GM18867 (cell line): ENCODE data around the gene C12orf60.

Source experiments
- ATAC-seq: cut with Tn5 transposase; IDR thresholded peaks from one replicate; pipeline ENCODE4 v1.9.1; 2021; ENCODE audit warnings: mild to moderate bottlenecking, moderate library complexity; ENCODE audit not compliant: unreplicated experiment

The C12orf60 gene

DNA sequence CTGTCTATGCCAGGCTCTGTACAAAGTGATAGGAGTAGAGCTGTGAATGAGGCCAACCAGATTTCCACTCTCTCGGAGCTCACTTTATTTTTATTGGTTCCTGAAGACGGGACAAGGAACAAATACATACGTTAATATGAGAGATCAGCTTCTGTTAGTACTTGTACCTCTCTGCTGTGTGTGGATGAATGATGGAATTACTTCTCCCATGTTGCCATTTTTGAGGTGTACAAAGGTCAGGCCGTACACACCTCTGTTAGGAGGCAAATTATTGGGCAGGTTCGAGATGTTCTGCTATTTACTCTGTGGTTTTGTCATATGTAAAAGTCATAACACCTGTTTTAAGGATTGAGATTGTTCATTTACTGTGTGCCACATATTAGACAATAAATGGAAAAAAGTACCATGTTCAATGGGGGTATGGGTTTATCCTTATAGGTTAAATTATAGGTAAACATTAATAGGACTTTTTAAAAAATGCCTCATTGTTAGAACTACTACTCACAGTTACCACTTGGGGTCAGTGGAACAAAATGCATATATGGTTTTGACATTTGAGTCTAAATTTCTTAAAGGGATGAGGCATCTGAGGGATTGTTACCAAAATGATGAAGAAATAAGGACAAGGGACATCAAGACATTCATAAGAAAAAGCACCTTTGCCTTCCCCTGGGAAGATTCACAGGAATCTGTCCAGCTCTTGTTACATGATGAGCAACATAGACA, 27.1 kb upstream of the C12orf60 start:
- no peak for ATAC-seq

- no peak for ATAC-seq
These were observed 26.2 kb upstream of the C12orf60 start for GRCh38 chr12:14777271-14777670.

GRCh38 chr12:14779834-14780233, 23.6 kb upstream of the C12orf60 start:
- no peak for ATAC-seq

DNA sequence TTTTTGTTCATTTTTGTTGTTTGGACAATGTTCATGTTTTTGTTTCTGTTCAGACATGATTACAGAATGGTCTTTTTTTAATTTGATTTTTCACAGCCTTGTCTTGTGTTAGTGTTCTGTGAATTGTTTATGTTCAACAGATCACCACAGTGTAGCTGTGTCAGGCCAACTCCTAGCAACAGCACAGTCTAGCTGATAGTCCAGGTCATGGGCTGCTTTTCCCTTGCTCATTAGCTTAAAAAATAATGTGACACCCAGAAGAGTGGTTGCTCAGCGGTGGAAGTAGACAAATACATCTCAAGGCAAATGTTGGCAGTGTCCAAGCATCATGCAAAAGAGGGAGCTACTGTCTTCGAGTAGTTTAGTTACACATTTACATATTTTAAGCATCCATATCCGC, 22.6 kb upstream of the C12orf60 start:
- no peak for ATAC-seq

GRCh38 chr12:14781563-14781962, 21.9 kb upstream of the C12orf60 start:
- no peak for ATAC-seq

- peak; percentile 59 for ATAC-seq
These were observed 20.7 kb upstream of the C12orf60 start for GRCh38 chr12:14782756-14783155.

GRCh38 chr12:14784471-14784870, 19.0 kb upstream of the C12orf60 start:
- no peak for ATAC-seq

- no peak for ATAC-seq
These were observed 17.9 kb upstream of the C12orf60 start for GRCh38 chr12:14785568-14785967.

DNA sequence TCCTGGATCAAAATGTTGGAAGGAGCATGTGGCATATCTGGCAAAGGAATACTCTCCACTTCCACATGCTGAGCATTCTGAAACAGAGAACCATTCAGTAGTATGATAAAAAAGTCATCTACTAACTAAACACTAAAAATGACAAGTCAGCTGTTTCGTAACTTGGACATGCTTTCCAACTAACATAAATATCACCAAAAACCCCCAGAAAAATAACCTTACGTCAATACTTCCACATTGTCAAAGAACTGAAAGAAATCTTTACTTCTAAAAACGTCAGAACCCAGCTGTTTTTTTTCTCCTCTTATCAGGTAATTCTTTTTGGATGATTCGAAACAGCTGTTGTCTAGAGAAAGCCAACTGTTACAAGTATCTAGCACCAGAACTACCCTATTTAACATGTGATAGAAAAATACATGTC, 8.4 kb upstream of the C12orf60 start:
- ATAC-seq = no peak

GRCh38 chr12:14802247-14802646, 1.2 kb upstream of the C12orf60 start:
- ATAC-seq = no peak

GRCh38 chr12:14802721-14803010, 804 bp upstream of the C12orf60 start:
- no peak for ATAC-seq

GRCh38 chr12:14803830-14804160, 325 bp downstream of the C12orf60 start:
- peak; percentile 21 for ATAC-seq

GRCh38 chr12:14810167-14810952, 6.9 kb downstream of the C12orf60 start:
- ATAC-seq = no peak

DNA sequence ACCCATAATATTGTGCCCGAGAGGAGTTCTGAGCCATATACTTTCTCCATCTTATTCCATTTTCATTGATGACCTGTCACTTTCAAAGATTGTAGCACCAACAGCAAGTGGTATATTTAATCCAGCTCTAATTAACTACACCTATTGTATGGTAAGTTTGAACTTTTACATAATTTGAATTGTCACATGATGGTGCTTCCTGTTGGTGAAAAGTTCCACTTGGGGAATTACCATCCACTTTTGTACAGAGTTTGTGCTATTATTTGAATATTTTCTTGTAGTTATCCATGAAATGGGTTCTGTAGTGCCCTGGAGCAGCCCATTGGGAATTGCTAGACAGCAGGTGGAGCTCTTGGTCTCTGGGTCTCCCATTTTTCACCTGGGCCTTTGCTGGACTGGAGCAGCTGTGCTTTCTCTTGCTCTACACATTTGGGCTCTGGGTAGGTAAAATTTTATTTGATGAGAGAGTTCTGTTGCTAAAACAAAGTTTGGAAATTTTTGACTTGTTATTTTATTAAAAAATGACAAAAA, 7.5 kb downstream of the C12orf60 start:
- ATAC-seq = no peak

DNA sequence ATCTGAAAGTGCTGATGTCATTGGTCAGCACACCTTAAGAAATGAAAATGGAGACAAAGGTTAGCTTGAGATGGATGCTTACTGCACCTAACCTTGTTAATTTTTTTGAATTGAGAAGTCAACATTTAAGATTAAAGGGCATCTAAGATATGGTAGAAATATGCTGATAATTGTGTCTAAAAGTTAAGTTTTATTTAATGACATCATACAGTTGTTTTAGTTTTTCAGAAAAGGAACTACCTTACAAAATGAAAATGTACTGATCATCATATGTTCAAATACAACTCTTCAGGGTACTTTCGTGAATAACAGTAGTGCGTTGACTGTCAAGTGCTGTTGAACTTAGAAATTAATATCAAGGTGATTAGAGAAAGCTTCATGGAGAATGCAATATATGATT, 8.0 kb downstream of the C12orf60 start:
- no peak for ATAC-seq

DNA sequence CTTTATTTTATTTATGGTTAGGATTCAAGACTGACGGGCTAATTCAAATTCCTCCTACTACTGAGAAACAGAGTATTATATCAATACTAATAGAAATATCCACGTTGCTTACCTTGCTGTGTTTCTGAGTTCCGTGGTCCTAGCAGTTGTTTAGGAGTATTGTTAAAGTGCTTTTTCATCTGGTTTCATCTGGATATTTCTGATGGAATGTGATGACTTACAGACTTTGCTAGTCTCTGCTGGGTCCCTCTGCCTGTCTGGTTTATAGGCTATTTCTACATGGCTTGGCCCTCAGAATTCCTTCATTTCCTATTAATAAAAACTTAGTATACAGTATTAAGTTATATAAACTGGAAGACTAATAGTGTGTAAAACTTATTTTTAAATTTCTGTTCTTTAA, 10.5 kb downstream of the C12orf60 start, which contains the start of gene SMCO3:
SMCO3 (minus strand) TSS at position 169 of the 400 bp plus-strand sequence. CDS start 7,502 bp downstream, outside the sequence.
- no peak for ATAC-seq

DNA sequence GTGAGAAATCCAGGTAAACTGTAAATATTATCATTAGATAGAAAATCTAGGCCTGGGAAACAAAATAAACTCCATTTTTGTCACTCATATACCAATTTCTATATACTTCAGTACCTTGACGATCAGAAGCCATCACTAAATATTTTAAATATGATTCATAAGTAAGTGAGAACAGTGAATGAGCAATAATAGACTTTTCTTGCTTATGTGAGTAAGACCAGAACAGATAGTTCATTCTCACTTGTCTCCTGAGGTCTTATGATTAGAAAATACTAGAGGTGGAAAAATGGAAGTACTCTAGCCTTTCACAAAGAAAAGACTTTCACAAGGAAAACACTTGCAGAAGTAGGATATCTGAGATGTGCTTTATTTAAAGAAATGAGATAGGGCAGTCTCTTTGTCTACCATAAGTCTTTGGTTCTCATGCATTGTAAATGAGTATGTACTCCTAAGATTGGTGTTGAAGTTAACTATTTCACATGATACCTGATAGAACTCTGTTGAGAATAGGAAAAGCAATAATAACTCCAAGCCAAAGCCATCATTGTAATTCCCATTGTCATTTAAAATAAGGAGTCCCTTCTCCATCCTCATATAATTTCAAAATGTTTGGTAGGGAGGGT, 20.7 kb downstream of the C12orf60 start:
- ATAC-seq = no peak

GRCh38 chr12:14825256-14825655, 21.8 kb downstream of the C12orf60 start:
- no peak for ATAC-seq

DNA sequence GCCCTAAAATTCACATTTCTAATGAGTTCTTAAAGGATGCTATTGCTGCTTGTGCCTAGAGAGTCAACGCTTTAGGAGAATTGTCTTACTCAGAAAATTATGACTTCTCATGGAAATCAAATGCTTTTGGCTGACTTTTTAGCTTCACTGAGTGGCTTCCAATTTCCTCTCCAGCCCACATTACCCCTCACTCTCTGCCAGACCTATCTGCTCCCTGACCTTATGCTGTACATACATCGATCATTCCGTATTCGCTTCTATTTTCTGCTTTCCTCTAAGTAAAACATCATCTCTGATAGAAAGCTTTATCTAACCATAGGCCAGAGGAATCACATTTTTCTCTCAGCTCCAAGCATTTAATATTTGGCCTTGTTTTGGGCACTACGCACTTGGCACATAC, 23.0 kb downstream of the C12orf60 start:
- no peak for ATAC-seq

GRCh38 chr12:14827043-14827442, 23.6 kb downstream of the C12orf60 start:
- ATAC-seq = no peak

DNA sequence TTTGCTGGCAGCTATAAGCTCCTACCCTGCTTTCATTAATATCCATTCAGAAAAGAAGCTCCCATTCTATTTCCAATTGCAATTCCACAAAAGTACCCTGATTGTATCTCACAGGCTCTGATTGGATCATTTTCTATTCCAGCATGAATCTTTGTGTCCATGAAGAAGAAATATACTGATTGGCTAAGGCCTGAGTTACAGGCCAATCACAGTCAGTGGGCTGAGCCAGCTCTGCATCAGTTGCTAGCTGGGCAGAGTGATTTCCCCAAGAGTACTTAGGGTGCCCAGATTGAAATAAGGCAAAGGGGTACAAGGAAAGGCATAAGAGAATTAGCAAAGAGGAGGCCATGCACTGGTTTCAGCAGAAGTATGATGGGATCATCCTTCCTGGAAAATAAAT, 25.4 kb downstream of the C12orf60 start:
- ATAC-seq = peak; percentile 94

DNA sequence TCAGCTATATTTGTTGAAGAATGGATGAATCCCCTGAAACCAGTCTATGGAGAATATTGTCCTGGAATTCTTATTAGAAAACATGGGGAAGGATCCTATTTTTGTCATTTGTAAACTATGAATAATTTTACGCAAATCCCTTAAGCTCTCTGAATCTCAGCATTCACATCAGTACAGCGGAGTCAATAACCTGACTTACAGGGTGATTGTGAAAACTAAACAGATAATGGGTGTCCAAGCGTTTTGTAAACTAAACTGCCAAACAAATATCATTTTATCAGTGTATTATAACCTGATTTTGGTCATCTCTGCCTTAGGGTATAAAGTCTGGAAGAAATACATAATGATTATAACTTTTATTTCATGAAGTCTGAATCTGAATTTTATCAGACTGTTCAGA, 29.9 kb downstream of the C12orf60 start:
- ATAC-seq = no peak
